ENCODE data around the gene RNH1. TPM values are rescaled to one million over a fixed set of nuclear protein-coding genes. Genes with fewer than 3 reads are reported as not detected.

The RNH1 gene
- polyA plus RNA-seq, 1 donor from 2014 or later, result 71.8 TPM

DNA sequence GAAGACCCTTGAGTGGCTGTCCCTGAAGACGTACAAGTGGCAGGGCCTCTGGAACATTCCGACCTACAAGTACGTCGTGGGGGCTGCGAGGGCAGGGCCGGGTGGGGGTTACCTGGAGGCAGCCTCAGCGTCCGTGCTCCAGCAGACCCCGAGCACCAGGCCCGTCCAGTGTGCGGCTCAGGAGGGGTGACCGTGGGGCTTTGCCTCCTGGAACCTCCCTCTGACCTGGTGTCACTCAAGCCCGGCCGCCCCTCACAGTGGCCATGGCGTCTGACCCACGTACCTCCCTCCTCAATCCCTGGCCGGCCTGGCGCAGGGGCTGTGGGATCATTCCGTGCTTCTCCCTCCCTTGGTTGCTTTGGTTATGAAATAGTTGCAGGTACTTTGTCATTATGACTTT lies 18.5 kb downstream of the RNH1 start:
- no peaks in the 10 kb centered on the region for H3K27me3 ChIP-seq (ENCODE audit: insufficient read depth, low read depth, low read length)
- H3F3A ChIP-seq (ENCODE audit: insufficient read depth, low read length, poor library complexity, severe bottlenecking), result no peaks in the 10 kb centered on the region
- no peak overlapping the region for H2AFZ ChIP-seq (ENCODE audit: low read depth, low read length)
- H3K27ac ChIP-seq (ENCODE audit: low read length), result no peak overlapping the region
- H3K4me3 ChIP-seq (ENCODE audit: low read length), result no peak overlapping the region
- H3K4me2 ChIP-seq (ENCODE audit: low read length), result no peak overlapping the region
- H3K79me2 ChIP-seq (replicated peaks; ENCODE audit: insufficient read depth, low read length), result no peaks in the 10 kb centered on the region
- no peaks in the 10 kb centered on the region for H3K9me3 ChIP-seq (ENCODE audit: low read length)
- H3K9me2 ChIP-seq (ENCODE audit: insufficient read depth, low read length), result no peaks in the 10 kb centered on the region
- H4K20me1 ChIP-seq (ENCODE audit: insufficient read depth), result no peaks in the 10 kb centered on the region
- TF ChIP-seq SMC3 (conservative IDR thresholded peaks at IDR 0.05; ENCODE audit: poor library complexity) (no peak), EZH2 (IDR thresholded peaks at IDR 0.05; ENCODE audit: borderline replicate concordance, insufficient read depth, low read length, poor library complexity, severe bottlenecking) (no peak), REST (IDR thresholded peaks at IDR 0.05; ENCODE audit: borderline replicate concordance) (no peak), POLR2AphosphoS5 (IDR thresholded peaks at IDR 0.05) (no peak), MXI1 (conservative IDR thresholded peaks at IDR 0.05; ENCODE audit: poor library complexity, severe bottlenecking) (no peak), TAF1 (IDR thresholded peaks at IDR 0.05; ENCODE audit: low read depth) (no peak), RAD21 (conservative IDR thresholded peaks at IDR 0.05) (no peak)
- no peak overlapping the region for H3K9ac ChIP-seq (ENCODE audit: low read length)
- no peaks in the 10 kb centered on the region for H3K36me3 ChIP-seq (ENCODE audit: insufficient read depth, low read length)

- no peaks in the 10 kb centered on the region for H3K79me2 ChIP-seq (replicated peaks; ENCODE audit: insufficient read depth, low read length)
- H4K20me1 ChIP-seq (ENCODE audit: insufficient read depth), result no peaks in the 10 kb centered on the region
- H3K4me2 ChIP-seq (ENCODE audit: low read length), result no peak overlapping the region
- TF ChIP-seq EP300 (conservative IDR thresholded peaks at IDR 0.05; ENCODE audit: poor library complexity, severe bottlenecking), result no peak
- no peak for TF ChIP-seq TAF1 (IDR thresholded peaks at IDR 0.05; ENCODE audit: low read depth)
- TF ChIP-seq RAD21 (conservative IDR thresholded peaks at IDR 0.05), result no peak
- TF ChIP-seq MXI1 (conservative IDR thresholded peaks at IDR 0.05; ENCODE audit: poor library complexity, severe bottlenecking), result no peak
- TF ChIP-seq POLR2AphosphoS5 (IDR thresholded peaks at IDR 0.05), result no peak
- no peak for TF ChIP-seq SMC3 (conservative IDR thresholded peaks at IDR 0.05; ENCODE audit: poor library complexity)
- no peak for TF ChIP-seq REST (IDR thresholded peaks at IDR 0.05; ENCODE audit: borderline replicate concordance)
- TF ChIP-seq, protein P1, sequence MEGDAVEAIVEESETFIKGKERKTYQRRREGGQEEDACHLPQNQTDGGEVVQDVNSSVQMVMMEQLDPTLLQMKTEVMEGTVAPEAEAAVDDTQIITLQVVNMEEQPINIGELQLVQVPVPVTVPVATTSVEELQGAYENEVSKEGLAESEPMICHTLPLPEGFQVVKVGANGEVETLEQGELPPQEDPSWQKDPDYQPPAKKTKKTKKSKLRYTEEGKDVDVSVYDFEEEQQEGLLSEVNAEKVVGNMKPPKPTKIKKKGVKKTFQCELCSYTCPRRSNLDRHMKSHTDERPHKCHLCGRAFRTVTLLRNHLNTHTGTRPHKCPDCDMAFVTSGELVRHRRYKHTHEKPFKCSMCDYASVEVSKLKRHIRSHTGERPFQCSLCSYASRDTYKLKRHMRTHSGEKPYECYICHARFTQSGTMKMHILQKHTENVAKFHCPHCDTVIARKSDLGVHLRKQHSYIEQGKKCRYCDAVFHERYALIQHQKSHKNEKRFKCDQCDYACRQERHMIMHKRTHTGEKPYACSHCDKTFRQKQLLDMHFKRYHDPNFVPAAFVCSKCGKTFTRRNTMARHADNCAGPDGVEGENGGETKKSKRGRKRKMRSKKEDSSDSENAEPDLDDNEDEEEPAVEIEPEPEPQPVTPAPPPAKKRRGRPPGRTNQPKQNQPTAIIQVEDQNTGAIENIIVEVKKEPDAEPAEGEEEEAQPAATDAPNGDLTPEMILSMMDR (IDR thresholded peaks at IDR 0.05; ENCODE audit: poor library complexity, severe bottlenecking), result no peak
- TF ChIP-seq EZH2 (IDR thresholded peaks at IDR 0.05; ENCODE audit: borderline replicate concordance, insufficient read depth, low read length, poor library complexity, severe bottlenecking), result no peak
- H3K9ac ChIP-seq (ENCODE audit: low read length), result no peak overlapping the region
- no peak overlapping the region for H2AFZ ChIP-seq (ENCODE audit: low read depth, low read length)
- no peaks in the 10 kb centered on the region for H3K9me2 ChIP-seq (ENCODE audit: insufficient read depth, low read length)
- no peaks in the 10 kb centered on the region for H3K9me3 ChIP-seq (ENCODE audit: low read length)
- no peaks in the 10 kb centered on the region for H3K36me3 ChIP-seq (ENCODE audit: insufficient read depth, low read length)
- no peaks in the 10 kb centered on the region for H3K27me3 ChIP-seq (ENCODE audit: insufficient read depth, low read depth, low read length)
- no peak overlapping the region for H3K4me3 ChIP-seq (ENCODE audit: low read length)
- no peaks in the 10 kb centered on the region for H3F3A ChIP-seq (ENCODE audit: insufficient read depth, low read length, poor library complexity, severe bottlenecking)
- H3K27ac ChIP-seq (ENCODE audit: low read length), result no peak overlapping the region
Measured at GRCh38 chr11:488062-488461, 19.0 kb downstream of the RNH1 start.

Measured in neural cell (in vitro differentiated cells).